H9 (cell line): ENCODE data around the gene DUSP15. TPM values are rescaled to one million over a fixed set of nuclear protein-coding genes. Genes with fewer than 3 reads are reported as not detected.

ENCODE experiments used
- DNase-seq: peaks from one replicate; pipeline ENCODE4 v3.0.0-alpha.2; 2017
- H2AFZ ChIP-seq: one replicate; pipeline ENCODE4 v1.6.1; 2013; ENCODE audit warnings: mild to moderate bottlenecking, low read length, control low read depth, moderate library complexity
- H2AK5ac ChIP-seq: 2 replicates; pipeline ENCODE4 v1.6.1; 2013; ENCODE audit warnings: low read length, control low read depth, mixed read lengths; ENCODE audit not compliant: insufficient read length
- H2BK120ac ChIP-seq: one replicate; pipeline ENCODE4 v1.6.1; 2013; ENCODE audit warnings: low read depth, mild to moderate bottlenecking, low read length, control low read depth, inconsistent platforms; ENCODE audit not compliant: poor library complexity, severe bottlenecking
- H2BK12ac ChIP-seq: 2 replicates; pipeline ENCODE4 v1.6.1; 2013; ENCODE audit warnings: low read length, control low read depth, mixed read lengths, low read depth; ENCODE audit not compliant: insufficient read length
- H2BK15ac ChIP-seq: 2 replicates; pipeline ENCODE4 v1.6.1; 2013; ENCODE audit warnings: low read depth, low read length, control low read depth
- H2BK20ac ChIP-seq: one replicate; pipeline ENCODE4 v1.6.1; 2013; ENCODE audit warnings: low read depth, mild to moderate bottlenecking, low read length, control low read depth, inconsistent platforms; ENCODE audit not compliant: poor library complexity, severe bottlenecking
- H2BK5ac ChIP-seq: 2 replicates; pipeline ENCODE4 v1.6.1; 2013; ENCODE audit warnings: low read length, control low read depth, mixed read lengths; ENCODE audit not compliant: insufficient read length
- H3K14ac ChIP-seq: 2 replicates; pipeline ENCODE4 v1.6.1; 2013; ENCODE audit warnings: low read length, control low read depth; ENCODE audit not compliant: insufficient read depth
- H3K18ac ChIP-seq: 2 replicates; pipeline ENCODE4 v1.6.1; 2013; ENCODE audit warnings: low read depth, mild to moderate bottlenecking, mixed read lengths, low read length, control low read depth; ENCODE audit not compliant: insufficient read length
- H3K23ac ChIP-seq: 2 replicates; pipeline ENCODE4 v1.6.1; 2013; ENCODE audit warnings: low read length, control low read depth, mixed read lengths, low read depth; ENCODE audit not compliant: insufficient read length
- H3K23me2 ChIP-seq: 2 replicates; pipeline ENCODE4 v1.6.1; 2013; ENCODE audit warnings: low read depth, mild to moderate bottlenecking, mixed read lengths, low read length, control low read depth; ENCODE audit not compliant: insufficient read length, poor library complexity, severe bottlenecking
- H3K27ac ChIP-seq: 2 replicates; pipeline ENCODE4 v1.5.1; 2013; ENCODE audit warnings: low read length, control low read depth, mixed read lengths, low read depth; ENCODE audit not compliant: insufficient read length
- H3K27me3 ChIP-seq: 2 replicates; pipeline ENCODE4 v1.6.1; 2013; ENCODE audit warnings: low read length, control low read depth, inconsistent platforms; ENCODE audit not compliant: insufficient read depth
- H3K4ac ChIP-seq: 2 replicates; pipeline ENCODE4 v1.6.1; 2013; ENCODE audit warnings: low read depth, mild to moderate bottlenecking, control low read depth, inconsistent platforms, low read length, moderate library complexity
- H3K4me1 ChIP-seq: 2 replicates; pipeline ENCODE4 v1.6.1; 2013; ENCODE audit warnings: low read length, control low read depth, inconsistent platforms; ENCODE audit not compliant: insufficient read depth
- H3K4me2 ChIP-seq: 2 replicates; pipeline ENCODE4 v1.6.1; 2013; ENCODE audit warnings: low read length, control low read depth, mixed read lengths; ENCODE audit not compliant: insufficient read length, insufficient read depth
- H3K56ac ChIP-seq: 2 replicates; pipeline ENCODE4 v1.6.1; 2013; ENCODE audit warnings: low read depth, mild to moderate bottlenecking, mixed read lengths, low read length, control low read depth; ENCODE audit not compliant: insufficient read length
- H3K79me1 ChIP-seq: 2 replicates; pipeline ENCODE4 v1.6.1; 2013; ENCODE audit warnings: low read depth, mild to moderate bottlenecking, moderate library complexity, low read length, control low read depth, inconsistent platforms; ENCODE audit not compliant: insufficient read depth, poor library complexity, severe bottlenecking
- H3K79me2 ChIP-seq: 2 replicates; pipeline ENCODE4 v1.6.1; 2013; ENCODE audit warnings: low read length, control low read depth, inconsistent platforms; ENCODE audit not compliant: insufficient read depth
- H3K9ac ChIP-seq: 2 replicates; pipeline ENCODE4 v1.6.1; 2013; ENCODE audit warnings: low read length, control low read depth, mixed read lengths; ENCODE audit not compliant: insufficient read length; ENCODE audit errors: extremely low read depth
- H3K9me3 ChIP-seq: one replicate; pipeline ENCODE4 v1.6.1; 2013; ENCODE audit warnings: low read depth, low read length, inconsistent platforms; ENCODE audit not compliant: control insufficient read depth
- H3T11ph ChIP-seq: one replicate; pipeline ENCODE4 v1.6.1; 2013; ENCODE audit warnings: mild to moderate bottlenecking, low read length, control low read depth, inconsistent platforms
- H4K20me1 ChIP-seq: one replicate; pipeline ENCODE4 v1.6.1; 2013; ENCODE audit not compliant: control insufficient read depth, insufficient read length, insufficient read depth
- H4K5ac ChIP-seq: 2 replicates; pipeline ENCODE4 v1.6.1; 2013; ENCODE audit warnings: low read depth, mild to moderate bottlenecking, mixed read lengths, low read length, control low read depth; ENCODE audit not compliant: insufficient read length
- H4K8ac ChIP-seq: replicated peaks from 2 replicates; pipeline ENCODE4 v1.6.1; 2013; ENCODE audit warnings: low read length, control low read depth, mixed read lengths, low read depth; ENCODE audit not compliant: insufficient read length
- H4K91ac ChIP-seq: 2 replicates; pipeline ENCODE4 v1.6.1; 2013; ENCODE audit warnings: low read depth, mild to moderate bottlenecking, moderate library complexity, mixed read lengths, low read length, control low read depth; ENCODE audit not compliant: insufficient read length
- H3K27ac Mint-ChIP-seq, 3 experiments: 2 replicates in 2 of 3; 3 replicates in 1 of 3; pipeline ENCODE4 v1.8.0; 2020 to 2021; ENCODE audit warnings: mixed read lengths in 3 of 3, mild to moderate bottlenecking in 1 of 3, moderate library complexity in 1 of 3
- H3K27me3 Mint-ChIP-seq: 2 replicates; pipeline ENCODE4 v1.8.0; 2021; ENCODE audit warnings: low read depth, mild to moderate bottlenecking, moderate library complexity, mixed read lengths
- H3K36me3 Mint-ChIP-seq, 3 experiments: 2 replicates in 2 of 3; 3 replicates in 1 of 3; pipeline ENCODE4 v1.8.0; 2020 to 2021; ENCODE audit warnings: low read depth in 3 of 3, mixed read lengths in 3 of 3; ENCODE audit not compliant: insufficient read depth in 1 of 3
- H3K4me1 Mint-ChIP-seq, 2 experiments: 2 replicates each; pipeline ENCODE4 v1.8.0; 2020; ENCODE audit warnings: mixed read lengths in 2 of 2
- H3K4me3 Mint-ChIP-seq, 2 experiments: 2 replicates in 1 of 2; 3 replicates in 1 of 2; pipeline ENCODE4 v1.8.0; 2020 to 2021; ENCODE audit warnings: mild to moderate bottlenecking in 2 of 2, mixed read lengths in 2 of 2, moderate library complexity in 1 of 2
- H3K9me3 Mint-ChIP-seq, 2 experiments: 2 replicates in 1 of 2; 3 replicates in 1 of 2; pipeline ENCODE4 v1.8.0; 2020; ENCODE audit warnings: mild to moderate bottlenecking in 2 of 2, mixed read lengths in 2 of 2, moderate library complexity in 1 of 2
- WGBS: extraction: QIAGEN DNeasy Blood & Tissue Kit; methylation state at CpG from one replicate; pipeline ENCODE4 v1.1.7; 2013; ENCODE audit warnings: missing lambda C conversion rate, low lambda C conversion rate, mixed read lengths; ENCODE audit not compliant: insufficient read length; ENCODE audit errors: extremely low coverage; 5-methylcytosine and 5-hydroxymethylcytosine counted together
- total RNA-seq: library from RNA; stranded (reverse); gene quantifications from 2 replicates; pipeline ENCODE4 v1.2.1, GENCODE V29; 2021
- TF ChIP-seq, protein P1 (sequence below): fragments of 200-600 bp; sonication (generic); conservative IDR thresholded peaks from 3 replicates; pipeline ENCODE4 v1.8.0; 2021; ENCODE audit warnings: antibody characterized with exemption, mild to moderate bottlenecking

DUSP15 gene
- total RNA-seq, 1 experiment from 2014 or later = 5.6 TPM

DNA sequence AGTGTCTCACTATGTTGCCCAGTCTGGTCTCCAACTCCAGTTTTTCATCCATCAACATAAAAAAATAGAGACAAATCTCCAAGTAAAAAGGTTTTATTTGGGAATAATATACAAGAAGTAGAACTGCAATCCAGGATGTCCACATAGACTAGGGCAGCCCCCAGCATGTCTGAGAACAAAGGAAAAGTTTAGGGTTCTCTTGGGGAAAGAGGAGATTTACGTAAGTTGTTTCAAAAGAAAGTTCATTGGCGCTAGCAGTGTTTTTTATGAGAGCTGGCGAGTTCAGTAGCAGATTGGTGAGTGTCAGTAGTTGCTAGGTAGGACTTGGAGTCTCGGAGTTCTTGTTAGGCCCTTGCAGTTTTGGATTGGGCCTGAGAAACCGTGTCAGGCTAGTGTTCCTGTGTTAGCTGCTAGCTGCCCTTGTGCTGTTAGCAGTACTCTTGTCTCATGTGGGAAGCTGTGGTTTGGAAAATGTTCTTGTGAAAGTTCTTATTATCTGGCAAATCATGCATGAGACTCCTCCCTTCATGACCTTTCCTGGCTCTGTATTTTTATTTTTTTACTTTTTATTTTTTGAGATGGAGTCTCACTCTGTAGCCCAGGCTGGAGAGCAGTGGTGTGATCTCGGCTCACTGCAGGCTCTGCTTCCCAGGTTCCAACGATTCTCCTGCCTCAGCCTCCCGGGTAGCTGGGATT lies 24.8 kb upstream of the DUSP15 start:
- Histone ChIP-seq H3K4ac (no peak overlapping the region), H3K79me1 (no peaks in the 10 kb centered on the region), H3K79me2 (no peaks in the 10 kb centered on the region), H4K91ac (no peak overlapping the region), H2BK20ac (no peak overlapping the region), H3K56ac (no peak overlapping the region), H3K9ac (no peak overlapping the region), H2BK120ac (no peak overlapping the region), H3K27me3 (no peaks in the 10 kb centered on the region), H3K14ac (no peak overlapping the region), H3K23ac (no peak overlapping the region), H3K23me2 (peaks cover 3% of the 10 kb centered on the region), H2AFZ (no peak overlapping the region), H3K4me2 (no peak overlapping the region), H3K9me3 (no peaks in the 10 kb centered on the region), H4K5ac (no peak overlapping the region), H3K18ac (no peak overlapping the region), H3K27ac (no peak overlapping the region), H2BK15ac (no peak overlapping the region), H3T11ph (no peak overlapping the region), H4K20me1 (no peaks in the 10 kb centered on the region), H2BK5ac (no peak overlapping the region), H3K4me1 (no peaks in the 10 kb centered on the region), H2AK5ac (no peak overlapping the region), H4K8ac (no peak overlapping the region), H2BK12ac (no peak overlapping the region)
- peaks cover 4% of the 10 kb centered on the region for H3K27me3 Mint-ChIP-seq
- DNase-seq = peak; percentile 62
- peaks cover 13 to 22% of the 10 kb centered on the region in 2 experiments for H3K4me1 Mint-ChIP-seq
- H3K4me3 Mint-ChIP-seq = no peak overlapping the region
- TF ChIP-seq, protein P1, sequence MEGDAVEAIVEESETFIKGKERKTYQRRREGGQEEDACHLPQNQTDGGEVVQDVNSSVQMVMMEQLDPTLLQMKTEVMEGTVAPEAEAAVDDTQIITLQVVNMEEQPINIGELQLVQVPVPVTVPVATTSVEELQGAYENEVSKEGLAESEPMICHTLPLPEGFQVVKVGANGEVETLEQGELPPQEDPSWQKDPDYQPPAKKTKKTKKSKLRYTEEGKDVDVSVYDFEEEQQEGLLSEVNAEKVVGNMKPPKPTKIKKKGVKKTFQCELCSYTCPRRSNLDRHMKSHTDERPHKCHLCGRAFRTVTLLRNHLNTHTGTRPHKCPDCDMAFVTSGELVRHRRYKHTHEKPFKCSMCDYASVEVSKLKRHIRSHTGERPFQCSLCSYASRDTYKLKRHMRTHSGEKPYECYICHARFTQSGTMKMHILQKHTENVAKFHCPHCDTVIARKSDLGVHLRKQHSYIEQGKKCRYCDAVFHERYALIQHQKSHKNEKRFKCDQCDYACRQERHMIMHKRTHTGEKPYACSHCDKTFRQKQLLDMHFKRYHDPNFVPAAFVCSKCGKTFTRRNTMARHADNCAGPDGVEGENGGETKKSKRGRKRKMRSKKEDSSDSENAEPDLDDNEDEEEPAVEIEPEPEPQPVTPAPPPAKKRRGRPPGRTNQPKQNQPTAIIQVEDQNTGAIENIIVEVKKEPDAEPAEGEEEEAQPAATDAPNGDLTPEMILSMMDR = no peak
- H3K27ac Mint-ChIP-seq = peak overlapping the region in 1 of 3 experiments; percentile 73; a peak in 3 of 7 replicates
- no peaks in the 10 kb centered on the region; a peak in 1 of 5 replicates for H3K9me3 Mint-ChIP-seq
- no CpG with 5 or more reads among the region's 8 CpGs for WGBS
- H3K36me3 Mint-ChIP-seq = no peaks in the 10 kb centered on the region
